Measurements from ENCODE around the gene MCAT. TPM values are rescaled to one million over a fixed set of nuclear protein-coding genes. Genes with fewer than 3 reads are reported as not detected.

The MCAT gene
- total and polyA plus RNA-seq, 2 donors from 2014 or later, result 24.8 to 74.7 TPM

DNA sequence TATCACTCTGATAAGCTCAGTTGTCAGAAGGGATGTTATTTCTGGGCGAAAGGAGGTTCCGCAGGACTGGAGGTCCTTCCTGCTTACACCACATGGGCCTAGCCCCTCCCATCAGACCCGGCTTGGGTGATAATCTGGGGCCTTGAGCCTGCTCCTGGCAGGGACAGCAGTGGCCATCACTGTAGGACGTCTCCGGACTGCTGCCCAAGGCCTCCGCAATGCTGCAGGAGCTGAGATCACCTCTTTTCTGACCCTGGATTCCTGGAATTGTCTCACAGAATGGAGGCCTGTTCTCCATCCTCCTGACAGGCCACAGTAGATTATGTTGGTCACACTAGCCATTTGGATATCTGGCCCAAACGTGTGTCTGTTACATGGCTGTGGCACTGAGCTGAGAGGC is 41.9 kb downstream of the MCAT start:
- Histone ChIP-seq H3K36me3 (ENCODE audit: control insufficient read depth in 2 of 3, insufficient read depth in 3 of 3, low read length in 3 of 3) (no peaks in the 10 kb centered on the region), H3K4me3 (ENCODE audit: low read length in 3 of 3) (no peak overlapping the region), H3K4me1 (ENCODE audit: control insufficient read depth in 2 of 3, insufficient read depth in 2 of 3, low read depth in 1 of 3, low read length in 3 of 3) (no peaks in the 10 kb centered on the region), H3K27ac (ENCODE audit: low read depth in 2 of 2, low read length in 2 of 2) (no peak overlapping the region), H3K9me3 (ENCODE audit: control insufficient read depth in 2 of 3, insufficient read depth in 1 of 3, low read length in 3 of 3) (no peaks in the 10 kb centered on the region), H3K27me3 (ENCODE audit: control insufficient read depth, insufficient read depth, low read length) (no peaks in the 10 kb centered on the region), H3K9ac (ENCODE audit: low read length in 3 of 3) (no peak overlapping the region)
- TF ChIP-seq CTCF (IDR thresholded peaks at IDR 0.05; ENCODE audit: borderline replicate concordance, extremely low read depth, insufficient read depth), result no peak
- DNase-seq (no peak), FAIRE-seq (no peak)
- intact Hi-C loops (cut with DNase I), result no loop called here

- Histone ChIP-seq H3K9me3 (ENCODE audit: control insufficient read depth in 2 of 3, insufficient read depth in 1 of 3, low read length in 3 of 3) (no peaks in the 10 kb centered on the region), H3K27me3 (ENCODE audit: control insufficient read depth, insufficient read depth, low read length) (no peaks in the 10 kb centered on the region), H3K9ac (ENCODE audit: low read length in 3 of 3) (no peak overlapping the region), H3K27ac (ENCODE audit: low read depth in 2 of 2, low read length in 2 of 2) (no peak overlapping the region), H3K36me3 (ENCODE audit: control insufficient read depth in 2 of 3, insufficient read depth in 3 of 3, low read length in 3 of 3) (no peaks in the 10 kb centered on the region), H3K4me3 (ENCODE audit: low read length in 3 of 3) (no peak overlapping the region), H3K4me1 (ENCODE audit: control insufficient read depth in 2 of 3, insufficient read depth in 2 of 3, low read depth in 1 of 3, low read length in 3 of 3) (no peaks in the 10 kb centered on the region)
- intact Hi-C loops (cut with DNase I), result no loop called here
- FAIRE-seq (no peak), DNase-seq (no peak)
- TF ChIP-seq CTCF (IDR thresholded peaks at IDR 0.05; ENCODE audit: borderline replicate concordance, extremely low read depth, insufficient read depth), result no peak
Measured at GRCh38 chr22:43100225-43100624, 43.0 kb downstream of the MCAT start.

DNA sequence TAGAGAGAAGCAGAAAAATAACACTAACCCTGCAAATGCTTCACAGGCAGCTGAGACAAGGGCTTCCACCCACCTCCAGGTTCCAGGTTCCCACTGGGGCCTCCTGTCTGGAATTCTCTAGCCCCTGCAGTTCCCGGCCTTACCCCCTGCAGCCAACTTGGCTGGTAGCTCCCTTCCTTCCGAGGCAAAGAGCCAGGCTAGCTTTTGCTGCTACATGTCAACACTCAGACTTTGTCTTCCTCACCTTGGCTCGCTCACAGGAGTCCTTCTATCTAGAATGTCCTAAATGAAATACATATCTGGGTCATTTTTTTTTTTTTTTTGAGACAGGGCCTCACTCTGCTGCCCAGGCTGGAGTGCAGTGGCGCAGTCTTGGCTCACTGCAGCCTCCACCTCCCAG is 44.1 kb downstream of the MCAT start:
- Histone ChIP-seq H3K27ac (ENCODE audit: low read depth in 2 of 2, low read length in 2 of 2) (no peak overlapping the region), H3K27me3 (ENCODE audit: control insufficient read depth, insufficient read depth, low read length) (no peaks in the 10 kb centered on the region), H3K36me3 (ENCODE audit: control insufficient read depth in 2 of 3, insufficient read depth in 3 of 3, low read length in 3 of 3) (no peaks in the 10 kb centered on the region), H3K4me3 (ENCODE audit: low read length in 3 of 3) (no peak overlapping the region), H3K9ac (ENCODE audit: low read length in 3 of 3) (no peak overlapping the region), H3K4me1 (ENCODE audit: control insufficient read depth in 2 of 3, insufficient read depth in 2 of 3, low read depth in 1 of 3, low read length in 3 of 3) (no peaks in the 10 kb centered on the region), H3K9me3 (ENCODE audit: control insufficient read depth in 2 of 3, insufficient read depth in 1 of 3, low read length in 3 of 3) (no peaks in the 10 kb centered on the region)
- no peak for TF ChIP-seq CTCF (IDR thresholded peaks at IDR 0.05; ENCODE audit: borderline replicate concordance, extremely low read depth, insufficient read depth)
- no peak for DNase-seq
- FAIRE-seq, result no peak
- intact Hi-C loops (cut with DNase I), result no loop called here

GRCh38 chr22:43098356-43098755 is 44.8 kb downstream of the MCAT start:
- intact Hi-C loops (cut with DNase I), result no loop called here

More at GRCh38 chr22:43098356-43098755, 44.8 kb downstream of the MCAT start:
- Histone ChIP-seq H3K4me1 (ENCODE audit: control insufficient read depth in 2 of 3, insufficient read depth in 2 of 3, low read depth in 1 of 3, low read length in 3 of 3) (no peaks in the 10 kb centered on the region), H3K27me3 (ENCODE audit: control insufficient read depth, insufficient read depth, low read length) (no peaks in the 10 kb centered on the region), H3K9me3 (ENCODE audit: control insufficient read depth in 2 of 3, insufficient read depth in 1 of 3, low read length in 3 of 3) (no peaks in the 10 kb centered on the region), H3K27ac (ENCODE audit: low read depth in 2 of 2, low read length in 2 of 2) (no peak overlapping the region), H3K4me3 (ENCODE audit: low read length in 3 of 3) (no peak overlapping the region), H3K36me3 (ENCODE audit: control insufficient read depth in 2 of 3, insufficient read depth in 3 of 3, low read length in 3 of 3) (no peaks in the 10 kb centered on the region), H3K9ac (ENCODE audit: low read length in 3 of 3) (no peak overlapping the region)
- no peak for TF ChIP-seq CTCF (IDR thresholded peaks at IDR 0.05; ENCODE audit: borderline replicate concordance, extremely low read depth, insufficient read depth)
- DNase-seq, result no peak
- no peak for FAIRE-seq
